GM23338 (cell line): ENCODE results near the gene SLC19A1. TPM values are rescaled to one million over a fixed set of nuclear protein-coding genes. Genes with fewer than 3 reads are reported as not detected.

Source experiments
- EZH2 ChIP-seq: fragments of 200-600 bp; sonication (generic); IDR thresholded peaks from one replicate; pipeline ENCODE4 v1.8.0; 2017; ENCODE audit warnings: antibody characterized with exemption, mild to moderate bottlenecking, low read depth; ENCODE audit not compliant: unreplicated experiment
- JUNB ChIP-seq: IDR thresholded peaks from one replicate; pipeline ENCODE4 v1.6.1; 2016; ENCODE audit warnings: antibody characterized with exemption; ENCODE audit not compliant: unreplicated experiment
- NANOG ChIP-seq: IDR thresholded peaks from 2 replicates; pipeline ENCODE4 v1.6.1; 2016; ENCODE audit warnings: antibody characterized with exemption, borderline replicate concordance
- POLR2AphosphoS5 ChIP-seq: IDR thresholded peaks from 2 replicates; pipeline ENCODE4 v1.6.1; 2016; ENCODE audit warnings: antibody characterized with exemption, low read depth
- STAT1 ChIP-seq: IDR thresholded peaks from one replicate; pipeline ENCODE4 v1.6.1; 2016; ENCODE audit warnings: antibody characterized with exemption; ENCODE audit not compliant: unreplicated experiment
- ZNF114 ChIP-seq: fragments of 250-450 bp; sonication (Bioruptor Pico); IDR thresholded peaks from 2 replicates; pipeline ENCODE4 v1.5.0; 2020; ENCODE audit warnings: mild to moderate bottlenecking, moderate library complexity
- ZNF331 ChIP-seq: fragments of 250-450 bp; sonication (Bioruptor Pico); IDR thresholded peaks from 2 replicates; pipeline ENCODE4 v1.5.0; 2020; ENCODE audit warnings: low read depth, mild to moderate bottlenecking, moderate library complexity
- polyA plus RNA-seq: library from polyadenylated mRNA; unstranded; fragments of >200 nt; fragmentation: Nextera tagmentation; extraction: Ambion mirVana; gene quantifications from 2 replicates; pipeline ENCODE4 v1.2.1, GENCODE V29; 2016
- total RNA-seq: library from RNA; depleted of rRNA; stranded (reverse); fragments of >200 nt; shearing (Covaris generic); gene quantifications from 2 replicates; pipeline ENCODE4 v1.2.3, GENCODE V29; 2014
- TF ChIP-seq, protein P1 (sequence below): fragments of 250-450 bp; sonication (Bioruptor Pico); IDR thresholded peaks from 2 replicates; pipeline ENCODE4 v1.5.0; 2020; ENCODE audit warnings: mild to moderate bottlenecking, moderate library complexity
- TF ChIP-seq, protein P2 (sequence below): IDR thresholded peaks from one replicate; pipeline ENCODE4 v1.6.1; 2018; ENCODE audit warnings: antibody characterized with exemption; ENCODE audit not compliant: unreplicated experiment

SLC19A1 gene
- total and polyA plus RNA-seq, 2 experiments from 2014 or later: 31.2 to 33.0 TPM

DNA sequence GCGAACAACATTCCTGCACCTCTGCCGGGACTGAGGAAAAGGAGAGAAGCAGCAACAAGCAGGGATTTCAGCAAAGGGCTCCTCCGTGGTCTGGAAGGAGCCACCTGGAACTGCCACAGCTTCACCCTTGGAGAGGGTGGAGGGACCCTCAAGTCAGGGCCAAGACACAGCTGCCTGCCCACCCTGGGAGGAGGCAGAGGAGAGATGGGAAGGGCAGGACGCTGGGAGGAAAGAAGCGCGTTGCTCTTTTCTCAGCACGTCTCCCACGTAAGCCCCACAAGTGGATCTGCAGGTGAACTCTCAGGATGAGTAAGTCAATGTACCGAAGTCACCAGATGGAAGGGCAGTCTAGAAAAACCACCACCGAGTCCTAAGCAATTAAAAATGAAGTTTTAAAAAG is 39.6 kb downstream of the SLC19A1 start (continued):
- TF ChIP-seq, protein P1, sequence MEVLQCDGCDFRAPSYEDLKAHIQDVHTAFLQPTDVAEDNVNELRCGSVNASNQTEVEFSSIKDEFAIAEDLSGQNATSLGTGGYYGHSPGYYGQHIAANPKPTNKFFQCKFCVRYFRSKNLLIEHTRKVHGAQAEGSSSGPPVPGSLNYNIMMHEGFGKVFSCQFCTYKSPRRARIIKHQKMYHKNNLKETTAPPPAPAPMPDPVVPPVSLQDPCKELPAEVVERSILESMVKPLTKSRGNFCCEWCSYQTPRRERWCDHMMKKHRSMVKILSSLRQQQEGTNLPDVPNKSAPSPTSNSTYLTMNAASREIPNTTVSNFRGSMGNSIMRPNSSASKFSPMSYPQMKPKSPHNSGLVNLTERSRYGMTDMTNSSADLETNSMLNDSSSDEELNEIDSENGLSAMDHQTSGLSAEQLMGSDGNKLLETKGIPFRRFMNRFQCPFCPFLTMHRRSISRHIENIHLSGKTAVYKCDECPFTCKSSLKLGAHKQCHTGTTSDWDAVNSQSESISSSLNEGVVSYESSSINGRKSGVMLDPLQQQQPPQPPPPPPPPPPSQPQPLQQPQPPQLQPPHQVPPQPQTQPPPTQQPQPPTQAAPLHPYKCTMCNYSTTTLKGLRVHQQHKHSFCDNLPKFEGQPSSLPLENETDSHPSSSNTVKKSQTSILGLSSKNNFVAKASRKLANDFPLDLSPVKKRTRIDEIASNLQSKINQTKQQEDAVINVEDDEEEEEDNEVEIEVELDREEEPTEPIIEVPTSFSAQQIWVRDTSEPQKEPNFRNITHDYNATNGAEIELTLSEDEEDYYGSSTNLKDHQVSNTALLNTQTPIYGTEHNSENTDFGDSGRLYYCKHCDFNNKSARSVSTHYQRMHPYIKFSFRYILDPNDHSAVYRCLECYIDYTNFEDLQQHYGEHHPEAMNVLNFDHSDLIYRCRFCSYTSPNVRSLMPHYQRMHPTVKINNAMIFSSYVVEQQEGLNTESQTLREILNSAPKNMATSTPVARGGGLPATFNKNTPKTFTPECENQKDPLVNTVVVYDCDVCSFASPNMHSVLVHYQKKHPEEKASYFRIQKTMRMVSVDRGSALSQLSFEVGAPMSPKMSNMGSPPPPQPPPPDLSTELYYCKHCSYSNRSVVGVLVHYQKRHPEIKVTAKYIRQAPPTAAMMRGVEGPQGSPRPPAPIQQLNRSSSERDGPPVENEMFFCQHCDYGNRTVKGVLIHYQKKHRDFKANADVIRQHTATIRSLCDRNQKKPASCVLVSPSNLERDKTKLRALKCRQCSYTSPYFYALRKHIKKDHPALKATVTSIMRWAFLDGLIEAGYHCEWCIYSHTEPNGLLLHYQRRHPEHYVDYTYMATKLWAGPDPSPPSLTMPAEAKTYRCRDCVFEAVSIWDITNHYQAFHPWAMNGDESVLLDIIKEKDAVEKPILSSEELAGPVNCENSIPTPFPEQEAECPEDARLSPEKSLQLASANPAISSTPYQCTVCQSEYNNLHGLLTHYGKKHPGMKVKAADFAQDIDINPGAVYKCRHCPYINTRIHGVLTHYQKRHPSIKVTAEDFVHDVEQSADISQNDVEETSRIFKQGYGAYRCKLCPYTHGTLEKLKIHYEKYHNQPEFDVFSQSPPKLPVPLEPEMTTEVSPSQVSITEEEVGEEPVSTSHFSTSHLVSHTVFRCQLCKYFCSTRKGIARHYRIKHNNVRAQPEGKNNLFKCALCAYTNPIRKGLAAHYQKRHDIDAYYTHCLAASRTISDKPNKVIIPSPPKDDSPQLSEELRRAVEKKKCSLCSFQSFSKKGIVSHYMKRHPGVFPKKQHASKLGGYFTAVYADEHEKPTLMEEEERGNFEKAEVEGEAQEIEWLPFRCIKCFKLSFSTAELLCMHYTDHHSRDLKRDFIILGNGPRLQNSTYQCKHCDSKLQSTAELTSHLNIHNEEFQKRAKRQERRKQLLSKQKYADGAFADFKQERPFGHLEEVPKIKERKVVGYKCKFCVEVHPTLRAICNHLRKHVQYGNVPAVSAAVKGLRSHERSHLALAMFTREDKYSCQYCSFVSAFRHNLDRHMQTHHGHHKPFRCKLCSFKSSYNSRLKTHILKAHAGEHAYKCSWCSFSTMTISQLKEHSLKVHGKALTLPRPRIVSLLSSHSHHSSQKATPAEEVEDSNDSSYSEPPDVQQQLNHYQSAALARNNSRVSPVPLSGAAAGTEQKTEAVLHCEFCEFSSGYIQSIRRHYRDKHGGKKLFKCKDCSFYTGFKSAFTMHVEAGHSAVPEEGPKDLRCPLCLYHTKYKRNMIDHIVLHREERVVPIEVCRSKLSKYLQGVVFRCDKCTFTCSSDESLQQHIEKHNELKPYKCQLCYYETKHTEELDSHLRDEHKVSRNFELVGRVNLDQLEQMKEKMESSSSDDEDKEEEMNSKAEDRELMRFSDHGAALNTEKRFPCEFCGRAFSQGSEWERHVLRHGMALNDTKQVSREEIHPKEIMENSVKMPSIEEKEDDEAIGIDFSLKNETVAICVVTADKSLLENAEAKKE (CRISPR knock-in tag): no peak
- no peak for TF ChIP-seq STAT1
- no peak for TF ChIP-seq ZNF114 (CRISPR knock-in tag)
- no peak for TF ChIP-seq POLR2AphosphoS5
- TF ChIP-seq, protein P2, sequence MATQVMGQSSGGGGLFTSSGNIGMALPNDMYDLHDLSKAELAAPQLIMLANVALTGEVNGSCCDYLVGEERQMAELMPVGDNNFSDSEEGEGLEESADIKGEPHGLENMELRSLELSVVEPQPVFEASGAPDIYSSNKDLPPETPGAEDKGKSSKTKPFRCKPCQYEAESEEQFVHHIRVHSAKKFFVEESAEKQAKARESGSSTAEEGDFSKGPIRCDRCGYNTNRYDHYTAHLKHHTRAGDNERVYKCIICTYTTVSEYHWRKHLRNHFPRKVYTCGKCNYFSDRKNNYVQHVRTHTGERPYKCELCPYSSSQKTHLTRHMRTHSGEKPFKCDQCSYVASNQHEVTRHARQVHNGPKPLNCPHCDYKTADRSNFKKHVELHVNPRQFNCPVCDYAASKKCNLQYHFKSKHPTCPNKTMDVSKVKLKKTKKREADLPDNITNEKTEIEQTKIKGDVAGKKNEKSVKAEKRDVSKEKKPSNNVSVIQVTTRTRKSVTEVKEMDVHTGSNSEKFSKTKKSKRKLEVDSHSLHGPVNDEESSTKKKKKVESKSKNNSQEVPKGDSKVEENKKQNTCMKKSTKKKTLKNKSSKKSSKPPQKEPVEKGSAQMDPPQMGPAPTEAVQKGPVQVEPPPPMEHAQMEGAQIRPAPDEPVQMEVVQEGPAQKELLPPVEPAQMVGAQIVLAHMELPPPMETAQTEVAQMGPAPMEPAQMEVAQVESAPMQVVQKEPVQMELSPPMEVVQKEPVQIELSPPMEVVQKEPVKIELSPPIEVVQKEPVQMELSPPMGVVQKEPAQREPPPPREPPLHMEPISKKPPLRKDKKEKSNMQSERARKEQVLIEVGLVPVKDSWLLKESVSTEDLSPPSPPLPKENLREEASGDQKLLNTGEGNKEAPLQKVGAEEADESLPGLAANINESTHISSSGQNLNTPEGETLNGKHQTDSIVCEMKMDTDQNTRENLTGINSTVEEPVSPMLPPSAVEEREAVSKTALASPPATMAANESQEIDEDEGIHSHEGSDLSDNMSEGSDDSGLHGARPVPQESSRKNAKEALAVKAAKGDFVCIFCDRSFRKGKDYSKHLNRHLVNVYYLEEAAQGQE: no peak
- TF ChIP-seq NANOG: no peak
- TF ChIP-seq ZNF331 (CRISPR knock-in tag): no peak
- no peak for TF ChIP-seq EZH2
- TF ChIP-seq JUNB: no peak
